Measurements from ENCODE around the gene PRMT9. TPM values are rescaled to one million over a fixed set of nuclear protein-coding genes. Genes with fewer than 3 reads are reported as not detected.

The PRMT9 gene
- total and polyA plus RNA-seq, 9 donors: 6.8 to 29.2 (median 16.7) TPM

DNA sequence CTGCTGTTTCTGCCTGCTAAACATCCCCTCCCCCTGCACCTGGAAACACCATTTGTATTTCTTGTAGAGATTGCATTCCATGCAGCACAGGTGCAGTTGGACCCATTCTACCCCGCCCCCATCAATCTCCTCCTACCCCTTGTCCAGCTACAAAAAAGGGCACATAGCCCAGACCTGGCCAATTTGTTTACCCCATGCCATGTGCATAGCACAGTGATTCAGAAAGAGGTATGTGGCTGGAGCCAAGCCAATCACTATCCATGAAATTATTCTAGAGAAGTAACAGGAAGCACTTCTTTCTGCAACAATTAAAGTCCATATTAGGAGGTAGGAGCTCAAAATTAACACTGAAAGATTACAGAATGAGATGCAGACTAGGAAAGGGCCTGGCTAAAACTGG lies 87.0 kb downstream of the PRMT9 start:
- WGBS, 3 donors: 0 to 50% (median 25%) methylated on average over 1 of the region's 1 CpG

DNA sequence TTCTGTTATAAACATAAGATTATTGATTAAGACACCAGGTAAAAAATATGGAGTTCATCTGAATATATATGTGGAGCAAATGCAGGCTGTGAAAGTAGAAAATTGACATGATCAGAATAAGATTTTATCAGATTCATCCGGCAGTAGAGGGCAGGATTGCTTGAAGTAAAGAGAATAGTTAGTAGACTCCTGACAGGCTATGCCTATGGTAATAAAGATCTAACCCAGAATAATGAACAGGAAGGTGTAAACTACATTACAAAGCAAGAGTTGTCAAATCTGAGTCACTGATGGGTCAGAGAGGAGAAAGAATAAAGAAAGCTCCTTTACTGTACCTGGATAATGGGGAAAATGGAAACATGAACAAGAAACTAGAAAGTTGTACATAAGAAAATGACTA lies 87.6 kb downstream of the PRMT9 start:
- intact Hi-C loops (cut with DNase I): no loop called here
- DNase-seq: no peak

More for the DNA sequence above, 87.0 kb downstream of the PRMT9 start:
- TF ChIP-seq POLR2A (IDR thresholded peaks at IDR 0.05) (no peak), EP300 (IDR thresholded peaks at IDR 0.05) (no peak)
- TF ChIP-seq, protein P1, sequence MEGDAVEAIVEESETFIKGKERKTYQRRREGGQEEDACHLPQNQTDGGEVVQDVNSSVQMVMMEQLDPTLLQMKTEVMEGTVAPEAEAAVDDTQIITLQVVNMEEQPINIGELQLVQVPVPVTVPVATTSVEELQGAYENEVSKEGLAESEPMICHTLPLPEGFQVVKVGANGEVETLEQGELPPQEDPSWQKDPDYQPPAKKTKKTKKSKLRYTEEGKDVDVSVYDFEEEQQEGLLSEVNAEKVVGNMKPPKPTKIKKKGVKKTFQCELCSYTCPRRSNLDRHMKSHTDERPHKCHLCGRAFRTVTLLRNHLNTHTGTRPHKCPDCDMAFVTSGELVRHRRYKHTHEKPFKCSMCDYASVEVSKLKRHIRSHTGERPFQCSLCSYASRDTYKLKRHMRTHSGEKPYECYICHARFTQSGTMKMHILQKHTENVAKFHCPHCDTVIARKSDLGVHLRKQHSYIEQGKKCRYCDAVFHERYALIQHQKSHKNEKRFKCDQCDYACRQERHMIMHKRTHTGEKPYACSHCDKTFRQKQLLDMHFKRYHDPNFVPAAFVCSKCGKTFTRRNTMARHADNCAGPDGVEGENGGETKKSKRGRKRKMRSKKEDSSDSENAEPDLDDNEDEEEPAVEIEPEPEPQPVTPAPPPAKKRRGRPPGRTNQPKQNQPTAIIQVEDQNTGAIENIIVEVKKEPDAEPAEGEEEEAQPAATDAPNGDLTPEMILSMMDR (IDR thresholded peaks at IDR 0.05): no peak
- no peaks in the 10 kb centered on the region for H3K36me3 ChIP-seq
- no peaks in the 10 kb centered on the region for H3K9me3 ChIP-seq
- peaks cover 2% of the 10 kb centered on the region for H3K4me1 ChIP-seq (ENCODE audit: insufficient read depth)
- no peak for DNase-seq
- intact Hi-C loops (cut with DNase I): no loop called here
- no peak overlapping the region for H3K27ac ChIP-seq
- H3K27me3 ChIP-seq: no peaks in the 10 kb centered on the region
- no peak overlapping the region for H3K4me3 ChIP-seq

DNA sequence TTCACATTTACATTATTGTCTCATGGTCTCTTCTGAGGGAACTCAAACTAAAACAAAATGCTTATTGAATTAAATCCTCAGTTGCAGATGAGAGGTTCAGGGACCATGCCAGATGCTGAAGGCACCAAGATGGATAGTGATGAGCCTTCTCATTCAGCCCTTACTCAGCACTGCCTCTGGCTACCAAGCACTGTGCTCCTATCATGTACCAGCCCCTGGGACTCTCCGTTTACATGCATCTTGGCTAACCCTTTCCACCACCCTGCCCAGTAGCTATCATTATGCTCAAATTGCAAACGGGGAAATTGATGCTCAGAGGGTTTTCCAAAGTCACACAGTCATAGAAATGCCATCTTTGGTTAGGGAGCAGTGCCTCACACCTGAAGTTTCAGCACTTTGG lies 89.4 kb downstream of the PRMT9 start:
- Histone ChIP-seq H3K27me3 (no peaks in the 10 kb centered on the region), H3K4me1 (ENCODE audit: insufficient read depth) (peaks cover 5% of the 10 kb centered on the region), H3K9me3 (no peaks in the 10 kb centered on the region), H3K36me3 (no peaks in the 10 kb centered on the region), H3K4me3 (no peak overlapping the region), H3K27ac (no peak overlapping the region)
- no peak for TF ChIP-seq EP300 (IDR thresholded peaks at IDR 0.05)
- TF ChIP-seq POLR2A (IDR thresholded peaks at IDR 0.05): no peak
- TF ChIP-seq, protein P1 (IDR thresholded peaks at IDR 0.05): no peak
- WGBS, 3 donors: 84 to 86% (median 85%) methylated on average over 2 of the region's 2 CpGs
- no peak for DNase-seq
- intact Hi-C loops (cut with DNase I): loop anchor here in 2 of 4 donors (5.0 kb wide), 1 partner anchor 482 kb away; no protein-coding TSS in a partner anchor

More for the DNA sequence above, 87.6 kb downstream of the PRMT9 start:
- Histone ChIP-seq H3K4me1 (ENCODE audit: insufficient read depth) (peaks cover 2% of the 10 kb centered on the region), H3K27ac (no peak overlapping the region), H3K4me3 (no peak overlapping the region), H3K27me3 (no peaks in the 10 kb centered on the region), H3K9me3 (no peaks in the 10 kb centered on the region), H3K36me3 (no peaks in the 10 kb centered on the region)
- TF ChIP-seq, protein P1 (IDR thresholded peaks at IDR 0.05): no peak
- no peak for TF ChIP-seq EP300 (IDR thresholded peaks at IDR 0.05)
- TF ChIP-seq POLR2A (IDR thresholded peaks at IDR 0.05): no peak
- WGBS, 3 donors: 72 to 83% (median 74%) methylated on average over 1 of the region's 1 CpG

DNA sequence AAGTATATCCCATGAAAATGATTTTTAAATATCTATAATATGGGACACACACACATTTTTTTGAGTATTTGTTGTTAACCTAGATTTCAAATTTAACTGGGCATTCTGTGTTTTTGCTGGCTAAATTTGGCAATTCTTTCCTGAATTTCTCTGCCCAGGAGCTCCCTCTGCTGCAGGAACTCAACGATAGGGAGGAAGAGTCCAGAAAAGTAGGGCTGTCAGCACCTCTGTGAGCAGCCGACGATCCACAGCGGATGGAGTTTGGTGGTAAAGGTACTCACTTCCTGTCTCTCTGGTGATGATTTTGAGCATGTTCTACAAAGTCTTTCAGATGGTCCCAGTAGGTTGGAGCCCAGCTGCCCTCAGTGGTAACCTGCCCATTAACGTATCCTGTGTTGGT lies 89.9 kb downstream of the PRMT9 start:
- Histone ChIP-seq H3K27me3 (no peaks in the 10 kb centered on the region), H3K4me3 (no peak overlapping the region), H3K4me1 (ENCODE audit: insufficient read depth) (peaks cover 5% of the 10 kb centered on the region), H3K36me3 (no peaks in the 10 kb centered on the region), H3K27ac (no peak overlapping the region), H3K9me3 (no peaks in the 10 kb centered on the region)
- intact Hi-C loops (cut with DNase I): loop anchor here in 2 of 4 donors (5.0 kb wide), 1 partner anchor 482 kb away; no protein-coding TSS in a partner anchor
- no peak for DNase-seq
- TF ChIP-seq POLR2A (IDR thresholded peaks at IDR 0.05): no peak
- TF ChIP-seq EP300 (IDR thresholded peaks at IDR 0.05): no peak
- TF ChIP-seq, protein P1 (IDR thresholded peaks at IDR 0.05): no peak
- 62 to 68% (median 67%) methylated on average over 5 of the region's 5 CpGs for WGBS, 3 donors

All from ovary (tissue), 9 donors.